Measurements from ENCODE around the gene DMXL2. TPM values are rescaled to one million over a fixed set of nuclear protein-coding genes. Genes with fewer than 3 reads are reported as not detected.
"Not testable (repeated sequence)": the region's sequence is repeated elsewhere in the genome, so short reads cannot be mapped to it uniquely, and the experiment has no call there.

The DMXL2 gene
- total RNA-seq, 2 donors from 2014 or later, result 21.7 to 33.4 TPM

DNA sequence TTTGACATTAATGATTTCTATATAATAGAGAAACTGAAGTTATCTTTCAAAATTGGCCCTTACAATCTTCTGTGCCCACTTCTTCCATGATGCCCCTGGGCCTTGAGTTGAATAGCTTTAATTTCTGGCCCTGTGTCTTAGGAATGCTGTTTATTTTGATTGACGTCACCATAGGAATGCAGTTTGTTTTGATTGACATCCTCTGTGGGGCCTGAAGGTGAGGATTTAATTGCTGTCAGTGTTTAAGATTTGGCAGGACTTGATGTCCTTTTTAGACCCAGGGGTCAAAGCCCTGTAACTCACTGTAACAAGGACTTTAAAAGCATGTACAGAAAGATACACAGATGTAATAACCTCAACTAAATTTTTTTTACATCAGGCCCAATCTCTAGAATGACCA, 197.8 kb downstream of the DMXL2 start:
- intact Hi-C loops (cut with DNase I), result no loop called here
- H3K27me3 ChIP-seq, result no peaks in the 10 kb centered on the region
- TF ChIP-seq, protein P1, sequence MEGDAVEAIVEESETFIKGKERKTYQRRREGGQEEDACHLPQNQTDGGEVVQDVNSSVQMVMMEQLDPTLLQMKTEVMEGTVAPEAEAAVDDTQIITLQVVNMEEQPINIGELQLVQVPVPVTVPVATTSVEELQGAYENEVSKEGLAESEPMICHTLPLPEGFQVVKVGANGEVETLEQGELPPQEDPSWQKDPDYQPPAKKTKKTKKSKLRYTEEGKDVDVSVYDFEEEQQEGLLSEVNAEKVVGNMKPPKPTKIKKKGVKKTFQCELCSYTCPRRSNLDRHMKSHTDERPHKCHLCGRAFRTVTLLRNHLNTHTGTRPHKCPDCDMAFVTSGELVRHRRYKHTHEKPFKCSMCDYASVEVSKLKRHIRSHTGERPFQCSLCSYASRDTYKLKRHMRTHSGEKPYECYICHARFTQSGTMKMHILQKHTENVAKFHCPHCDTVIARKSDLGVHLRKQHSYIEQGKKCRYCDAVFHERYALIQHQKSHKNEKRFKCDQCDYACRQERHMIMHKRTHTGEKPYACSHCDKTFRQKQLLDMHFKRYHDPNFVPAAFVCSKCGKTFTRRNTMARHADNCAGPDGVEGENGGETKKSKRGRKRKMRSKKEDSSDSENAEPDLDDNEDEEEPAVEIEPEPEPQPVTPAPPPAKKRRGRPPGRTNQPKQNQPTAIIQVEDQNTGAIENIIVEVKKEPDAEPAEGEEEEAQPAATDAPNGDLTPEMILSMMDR (IDR thresholded peaks at IDR 0.05), result no peak

DNA sequence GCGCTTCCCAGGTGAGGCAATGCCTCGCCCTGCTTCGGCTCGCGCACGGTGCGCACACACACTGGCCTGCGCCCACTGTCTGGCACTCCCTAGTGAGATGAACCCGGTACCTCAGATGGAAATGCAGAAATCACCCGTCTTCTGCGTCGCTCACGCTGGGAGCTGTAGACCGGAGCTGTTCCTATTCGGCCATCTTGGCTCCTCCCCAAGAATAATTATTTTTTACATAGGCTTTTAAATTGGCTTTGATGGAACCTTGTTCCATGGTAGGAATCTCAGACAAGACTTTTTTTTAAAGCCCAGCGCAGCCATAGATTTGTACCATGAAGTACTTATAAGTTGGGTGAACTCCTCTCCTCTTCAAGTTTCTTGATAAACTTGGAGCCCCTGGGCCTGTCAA, 199.5 kb downstream of the DMXL2 start:
- DNase-seq; H3K27ac ChIP-seq; H3K4me3 ChIP-seq; H3K36me3 ChIP-seq; intact Hi-C loops (cut with DNase I); H3K9me3 ChIP-seq; H3K4me1 ChIP-seq; H3K27me3 ChIP-seq; H3K9ac ChIP-seq (ENCODE audit: low read depth in 2 of 2, low read length in 2 of 2): not testable (repeated sequence)

More for the DNA sequence above, 197.8 kb downstream of the DMXL2 start:
- H3K36me3 ChIP-seq, result no peaks in the 10 kb centered on the region
- H3K4me3 ChIP-seq, result no peak overlapping the region
- H3K9me3 ChIP-seq, result no peaks in the 10 kb centered on the region
- H3K27ac ChIP-seq, result no peak overlapping the region
- no peaks in the 10 kb centered on the region for H3K4me1 ChIP-seq
- no peak overlapping the region for H3K9ac ChIP-seq (ENCODE audit: low read depth in 2 of 2, low read length in 2 of 2)
- no peak for DNase-seq

DNA sequence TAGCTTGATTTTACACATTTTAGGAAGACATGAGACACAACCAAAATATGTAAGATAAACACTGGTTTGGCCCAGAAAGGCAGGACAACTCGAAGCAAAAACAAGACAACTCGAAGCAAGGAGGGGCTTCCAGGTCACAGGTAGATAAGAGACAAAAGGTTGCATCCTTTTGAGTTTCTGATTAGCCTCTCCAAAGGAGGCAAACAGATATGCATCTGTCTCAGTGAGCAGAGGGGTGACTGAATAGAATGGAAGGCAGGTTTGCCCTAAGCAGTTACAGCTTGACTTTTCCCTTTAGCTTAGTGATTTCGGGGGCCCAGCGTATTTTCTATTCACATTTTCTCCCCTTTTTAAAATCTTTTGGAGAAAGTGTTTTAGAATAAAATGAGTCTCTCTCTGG, 206.4 kb downstream of the DMXL2 start:
- intact Hi-C loops (cut with DNase I), result no loop called here
- Histone ChIP-seq H3K36me3 (no peaks in the 10 kb centered on the region), H3K27ac (no peak overlapping the region), H3K27me3 (no peaks in the 10 kb centered on the region), H3K4me1 (no peaks in the 10 kb centered on the region), H3K9me3 (no peaks in the 10 kb centered on the region), H3K4me3 (no peak overlapping the region), H3K9ac (ENCODE audit: low read depth in 2 of 2, low read length in 2 of 2) (no peak overlapping the region)
- DNase-seq, result no peak
- TF ChIP-seq, protein P1 (IDR thresholded peaks at IDR 0.05), result no peak

DNA sequence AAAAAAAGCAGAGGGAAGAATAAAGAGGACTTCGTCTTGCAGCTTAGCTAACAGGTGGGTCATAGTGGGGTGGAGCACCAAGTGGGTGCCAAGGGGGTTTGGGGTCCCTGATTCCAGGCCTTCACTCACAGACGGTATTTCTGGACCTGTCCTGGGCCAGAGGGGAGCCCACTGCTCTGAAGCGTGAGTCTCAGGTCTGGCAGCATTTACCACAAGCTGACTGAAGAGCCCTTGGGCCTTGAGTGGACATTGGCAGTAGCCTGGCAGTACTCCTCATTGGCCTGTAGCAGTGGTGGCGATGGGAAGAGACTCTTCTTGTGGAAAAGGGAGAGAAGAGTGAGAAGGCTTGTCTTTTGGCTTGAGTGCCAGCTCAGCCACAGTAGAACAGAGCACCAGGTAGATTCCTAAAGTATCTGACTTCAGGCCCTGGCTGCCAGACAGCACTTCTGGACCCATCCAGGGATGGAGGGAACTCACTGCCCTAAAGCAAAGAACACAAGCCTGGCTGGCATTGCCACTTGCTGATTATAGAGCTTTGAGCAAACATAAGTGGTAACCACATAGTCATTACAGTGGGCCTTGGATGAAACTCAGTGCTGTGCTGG, 208.2 kb downstream of the DMXL2 start:
- Histone ChIP-seq H3K4me1 (no peaks in the 10 kb centered on the region), H3K9ac (ENCODE audit: low read depth in 2 of 2, low read length in 2 of 2) (no peak overlapping the region), H3K27me3 (no peaks in the 10 kb centered on the region), H3K4me3 (no peak overlapping the region), H3K9me3 (no peaks in the 10 kb centered on the region), H3K27ac (no peak overlapping the region), H3K36me3 (no peaks in the 10 kb centered on the region)
- intact Hi-C loops (cut with DNase I), result no loop called here
- no peak for DNase-seq
- TF ChIP-seq, protein P1 (IDR thresholded peaks at IDR 0.05), result no peak

DNA sequence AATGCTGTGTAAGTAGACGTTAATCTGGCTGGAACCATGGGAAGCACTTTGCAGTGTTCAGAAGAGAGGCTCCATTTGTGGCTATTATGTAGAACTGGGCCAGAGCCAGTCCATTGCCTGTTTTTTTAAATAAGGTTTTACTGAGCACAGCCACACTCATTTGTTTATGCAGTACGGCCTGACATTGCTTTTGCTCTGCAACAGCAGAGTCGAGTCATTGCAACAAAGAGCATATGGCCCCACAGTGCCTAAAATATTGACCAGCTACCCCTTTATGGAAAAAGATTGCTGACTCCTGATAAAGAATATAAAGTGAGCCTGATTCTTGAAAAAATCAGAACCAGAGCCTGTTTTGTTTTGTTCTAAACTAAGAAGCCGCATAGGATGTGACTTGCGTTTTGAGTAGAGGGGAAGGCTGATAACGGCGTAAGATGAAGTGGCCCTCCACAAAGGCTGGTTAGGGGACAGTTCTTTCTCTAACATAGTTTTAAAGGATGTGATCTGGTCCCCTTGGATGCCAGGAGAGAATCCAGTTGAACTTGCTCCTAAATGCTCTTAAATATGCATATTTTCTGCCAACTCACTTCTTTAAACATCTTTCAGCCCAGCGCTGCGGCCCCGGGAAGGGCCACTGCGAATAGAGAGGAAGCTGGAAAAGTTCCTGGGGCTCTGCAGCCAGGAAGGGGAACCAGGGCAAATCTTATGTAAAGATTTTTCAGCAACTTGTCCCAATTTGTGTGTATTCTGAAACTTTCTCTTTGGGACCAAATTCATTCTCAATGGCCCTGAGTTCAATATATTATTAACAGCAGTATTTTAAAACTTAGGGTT, 216.7 kb downstream of the DMXL2 start:
- H3K9me3 ChIP-seq, result no peaks in the 10 kb centered on the region
- H3K27me3 ChIP-seq, result no peaks in the 10 kb centered on the region
- no peak overlapping the region for H3K27ac ChIP-seq
- intact Hi-C loops (cut with DNase I), result no loop called here
- H3K36me3 ChIP-seq, result no peaks in the 10 kb centered on the region
- H3K9ac ChIP-seq (ENCODE audit: low read depth in 2 of 2, low read length in 2 of 2), result no peak overlapping the region
- TF ChIP-seq, protein P1 (IDR thresholded peaks at IDR 0.05), result no peak
- DNase-seq, result peak; percentile 0
- H3K4me3 ChIP-seq, result no peak overlapping the region
- H3K4me1 ChIP-seq, result no peaks in the 10 kb centered on the region
